ENCODE results near the gene PRDM16.

GRCh38 chr1:3290915-3291314 lies 221.9 kb downstream of the PRDM16 start:
- TF ChIP-seq SMC3 (IDR thresholded peaks at IDR 0.05; ENCODE audit: low read depth, low read length) (no peak), CTCF (IDR thresholded peaks at IDR 0.05) (no peak)

Data from SK-N-SH (cell line).